Prostate gland (tissue), 2 donors: ENCODE measurements around the gene EIF4EBP2. TPM values are rescaled to one million over a fixed set of nuclear protein-coding genes. Genes with fewer than 3 reads are reported as not detected.

Source experiments
- DNase-seq: peaks from one replicate; pipeline ENCODE4 v3.0.0-alpha.2; 2019; ENCODE audit warnings: low spot score
- H3K27ac ChIP-seq, 2 donors: fragments of 200-600 bp; sonication (generic); 2 replicates each; pipeline ENCODE4 v1.5.1; 2017 to 2019
- H3K27me3 ChIP-seq: fragments of 200-600 bp; sonication (generic); replicated peaks from 2 replicates; pipeline ENCODE4 v1.5.1; 2019; ENCODE audit not compliant: insufficient read depth
- H3K36me3 ChIP-seq, 2 donors: fragments of 200-600 bp; sonication (generic); 1 replicate in 1 of 2; 2 replicates in 1 of 2; pipeline versions ENCODE4 v1.5.1 to v1.8.1; 2017 to 2019
- H3K4me1 ChIP-seq: fragments of 200-600 bp; sonication (generic); replicated peaks from 2 replicates; pipeline ENCODE4 v1.5.1; 2019
- H3K4me3 ChIP-seq, 2 donors: fragments of 200-600 bp; sonication (generic); 2 replicates each; pipeline ENCODE4 v1.5.1; 2017 to 2019
- H3K9me3 ChIP-seq: fragments of 200-600 bp; sonication (generic); 2 replicates; pipeline ENCODE4 v1.5.1; 2017
- CTCF ChIP-seq, 4 experiments: fragments of 200-600 bp in 2 of 4; fragments of 450-650 bp in 2 of 4; sonication (generic) in 2 of 4; IDR thresholded peaks; 1 replicate in 3 of 4; 2 replicates in 1 of 4; pipeline ENCODE4 v1.5.1; 2016 to 2019; ENCODE audit warnings: antibody characterized with exemption in 4 of 4, mild to moderate bottlenecking in 2 of 4, moderate library complexity in 2 of 4
- POLR2A ChIP-seq: fragments of 450-650 bp; IDR thresholded peaks from one replicate; pipeline ENCODE4 v1.6.1; 2016; ENCODE audit warnings: antibody characterized with exemption, mild to moderate bottlenecking
- POLR2AphosphoS5 ChIP-seq: sonication (generic); formaldehyde crosslinking; IDR thresholded peaks from one replicate; pipeline ENCODE4 v1.6.1; 2017; ENCODE audit warnings: antibody characterized with exemption
- WGBS: methylation state at CpG from one replicate; pipeline ENCODE4 v1.1.5; 2018; 5-methylcytosine and 5-hydroxymethylcytosine counted together
- intact Hi-C: fragments of 100-400 bp; cut with DNase I; formaldehyde crosslinking; loops from one replicate; pipeline ENCODE4 v1.14.2; 2022
- total RNA-seq, 2 donors: library from RNA; depleted of rRNA; stranded (reverse); fragments of >200 nt; gene quantifications; one replicate each; pipeline ENCODE4 v1.1.0, GENCODE V29; 2016

EIF4EBP2 gene
- total RNA-seq, 2 donors from 2014 or later = 40.1 to 63.3 TPM

GRCh38 chr10:70435241-70436085 lies 31.5 kb downstream of the EIF4EBP2 start:
- Histone ChIP-seq H3K36me3 (no peaks in the 10 kb centered on the region), H3K27ac (no peak overlapping the region), H3K9me3 (no peaks in the 10 kb centered on the region), H3K27me3 (peaks cover 4% of the 10 kb centered on the region), H3K4me1 (no peaks in the 10 kb centered on the region), H3K4me3 (no peak overlapping the region)
- TF ChIP-seq CTCF (IDR thresholded peaks at IDR 0.05) (no peak), POLR2AphosphoS5 (no peak), POLR2A (no peak)
- WGBS = 95% methylated on average over 19 of the region's 19 CpGs
- intact Hi-C loops = no loop called here
- no peak for DNase-seq

- H3K4me3 ChIP-seq = no peak overlapping the region
- H3K9me3 ChIP-seq = no peaks in the 10 kb centered on the region
- no peak for DNase-seq
- no peaks in the 10 kb centered on the region for H3K4me1 ChIP-seq
- TF ChIP-seq CTCF (IDR thresholded peaks at IDR 0.05) (no peak), POLR2A (no peak), POLR2AphosphoS5 (no peak)
- no peak overlapping the region for H3K27ac ChIP-seq
- 74% methylated on average over 5 of the region's 5 CpGs for WGBS
- no peaks in the 10 kb centered on the region for H3K36me3 ChIP-seq
- intact Hi-C loops = no loop called here
- peaks cover 12% of the 10 kb centered on the region for H3K27me3 ChIP-seq
These were observed 33.8 kb downstream of the EIF4EBP2 start for GRCh38 chr10:70437721-70438120.

- 6% methylated on average over 42 of the region's 69 CpGs for WGBS
- Histone ChIP-seq H3K4me1 (no peaks in the 10 kb centered on the region), H3K36me3 (no peaks in the 10 kb centered on the region), H3K4me3 (peak overlapping the region in 1 of 2 donors; percentile 1), H3K9me3 (no peaks in the 10 kb centered on the region), H3K27me3 (peaks cover 12% of the 10 kb centered on the region), H3K27ac (no peak overlapping the region)
- no peak for TF ChIP-seq POLR2A
- TF ChIP-seq CTCF (IDR thresholded peaks at IDR 0.05) = no peak
- no peak for TF ChIP-seq POLR2AphosphoS5
- no peak for DNase-seq
- intact Hi-C loops = no loop called here
These were observed 36.6 kb downstream of the EIF4EBP2 start for GRCh38 chr10:70440296-70441160.

GRCh38 chr10:70441161-70441894 lies 37.4 kb downstream of the EIF4EBP2 start, which contains the start of gene NODAL:
TSS of gene NODAL (minus strand) at chr10:70441681. CDS start at chr10:70441667, 14 bp downstream.
- no peaks in the 10 kb centered on the region for H3K4me1 ChIP-seq
- intact Hi-C loops = no loop called here
- DNase-seq = no peak

More at GRCh38 chr10:70441161-70441894, 37.4 kb downstream of the EIF4EBP2 start, which contains the start of gene NODAL:
- Histone ChIP-seq H3K4me3 (peak within 1 kb of the TSS in 1 of 2 donors; percentile 1), H3K36me3 (no peaks in the 10 kb centered on the region), H3K27ac (no peak within 1 kb of the TSS), H3K9me3 (no peaks in the 10 kb centered on the region), H3K27me3 (peaks cover 12% of the 10 kb centered on the region)
- no peak for TF ChIP-seq POLR2A
- no peak for TF ChIP-seq POLR2AphosphoS5
- no peak for TF ChIP-seq CTCF (IDR thresholded peaks at IDR 0.05)
- WGBS = 21% methylated on average over 56 of the region's 60 CpGs
